Dedifferentiated amniotic fluid mesenchymal stem cell (primary cell): ENCODE measurements around the gene ZBTB32.

Experiments used
- DNase-seq: peaks from one replicate; pipeline ENCODE4 v3.0.0-alpha.2; 2016; ENCODE audit errors: extremely low spot score

Gene ZBTB32

GRCh38 chr19:35695895-35696422, 8.4 kb upstream of the ZBTB32 start:
- no peak for DNase-seq

GRCh38 chr19:35696835-35697234, 7.5 kb upstream of the ZBTB32 start:
- DNase-seq = no peak

GRCh38 chr19:35702223-35703012, 1.9 kb upstream of the ZBTB32 start:
- DNase-seq = peak; percentile 95

GRCh38 chr19:35703343-35703742, 1.0 kb upstream of the ZBTB32 start:
- DNase-seq = no peak

GRCh38 chr19:35708391-35708790, 4.0 kb downstream of the ZBTB32 start:
- no peak for DNase-seq

GRCh38 chr19:35710784-35711723, 6.7 kb downstream of the ZBTB32 start:
- DNase-seq = no peak

GRCh38 chr19:35712567-35713505, 8.5 kb downstream of the ZBTB32 start:
- DNase-seq = no peak

- DNase-seq = no peak
Measured at GRCh38 chr19:35713506-35713850, 9.1 kb downstream of the ZBTB32 start.

- no peak for DNase-seq
Measured at GRCh38 chr19:35713904-35714495, 9.6 kb downstream of the ZBTB32 start.

GRCh38 chr19:35714601-35715354, 10.4 kb downstream of the ZBTB32 start:
- no peak for DNase-seq

GRCh38 chr19:35715355-35715809, 11.0 kb downstream of the ZBTB32 start:
- DNase-seq = no peak

- DNase-seq = no peak
Measured at GRCh38 chr19:35715981-35716800, 11.8 kb downstream of the ZBTB32 start.

- DNase-seq = peak; percentile 83
Measured at GRCh38 chr19:35716801-35717664, 12.7 kb downstream of the ZBTB32 start.

- peak; percentile 87 for DNase-seq
Measured at GRCh38 chr19:35717665-35718344, 13.4 kb downstream of the ZBTB32 start, which contains the start of gene KMT2B. Gene KMT2B, plus strand, starts transcription at chr19:35718003. Its CDS starts 16 bp downstream, at chr19:35718019.

GRCh38 chr19:35718345-35719041, 14.1 kb downstream of the ZBTB32 start:
- DNase-seq = no peak

GRCh38 chr19:35719402-35720162, 15.2 kb downstream of the ZBTB32 start:
- no peak for DNase-seq
